ENCODE results near the gene NFKBIL1. TPM values are rescaled to one million over a fixed set of nuclear protein-coding genes. Genes with fewer than 3 reads are reported as not detected.

NFKBIL1 gene
- total and polyA plus RNA-seq, 9 of the 15 experiments (the other 6 are each of a cell fraction or from before 2014, with no cell fraction given): 0.49 to 33.1 (median 7.6) TPM

DNA sequence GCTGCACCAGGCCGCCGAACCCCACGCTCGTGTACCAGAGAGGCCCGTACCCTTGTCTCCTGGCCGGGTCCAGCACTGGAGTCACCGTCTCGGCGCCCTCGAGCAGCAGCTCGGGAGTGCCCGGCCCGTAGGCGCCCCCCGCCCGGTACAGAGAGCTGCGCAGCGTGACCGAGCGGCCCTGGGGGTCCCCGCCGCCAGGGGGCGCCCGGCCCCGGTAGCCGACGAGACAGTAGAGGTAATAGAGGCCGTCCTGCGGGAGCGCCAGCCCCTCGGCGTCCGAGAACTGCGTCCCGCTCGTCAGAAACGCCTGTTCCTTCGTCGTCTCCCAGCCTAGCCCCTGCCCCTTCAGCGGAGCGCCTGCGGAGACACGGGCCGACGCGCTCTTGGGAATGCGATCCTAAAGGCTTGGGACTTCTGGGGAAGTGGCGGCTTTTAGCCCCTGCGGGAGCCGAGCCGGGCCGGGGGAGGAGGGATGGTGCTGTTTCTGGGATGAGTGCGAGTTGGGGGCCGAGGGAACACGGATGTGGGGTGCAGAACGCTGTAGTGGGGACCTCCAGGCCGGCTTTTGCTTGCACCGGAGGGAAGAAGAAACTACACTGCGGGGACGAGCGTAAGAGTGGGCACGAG is 33.5 kb downstream of the NFKBIL1 start:
- Histone ChIP-seq H3K27ac (ENCODE audit: extremely low read depth, low read depth, low read length) (peak overlapping the region; percentile 45; the same call in 1 of the 3 replicates), H3K36me3 (ENCODE audit: control insufficient read depth, insufficient read depth, low read length) (no peaks in the 10 kb centered on the region), H3K4me1 (replicated peaks in 1 of 2; ENCODE audit: control insufficient read depth in 2 of 2, insufficient read depth in 2 of 2, low read length in 2 of 2) (peaks cover 3 to 24% of the 10 kb centered on the region in 2 experiments; a peak in 4 of 5 replicates), H3K4me3 (peak overlapping the region; percentile 62), H3K9ac (ENCODE audit: insufficient read depth in 1 of 2, low read depth in 2 of 2, low read length in 2 of 2) (peak overlapping the region; percentile 75 to 97), H4K20me1 (replicated peaks; ENCODE audit: control insufficient read depth, insufficient read depth, low read length) (no peaks in the 10 kb centered on the region), H2AFZ (ENCODE audit: low read depth, low read length) (peak overlapping the region; percentile 97), H3K27me3 (ENCODE audit: control insufficient read depth in 2 of 2, insufficient read depth in 2 of 2, low read length in 2 of 2) (no peaks in the 10 kb centered on the region), H3K9me3 (replicated peaks; ENCODE audit: control insufficient read depth, insufficient read depth, low read depth, low read length) (no peaks in the 10 kb centered on the region), H3K79me2 (ENCODE audit: control insufficient read depth, insufficient read depth, low read length) (no peaks in the 10 kb centered on the region), H3K4me2 (ENCODE audit: insufficient read depth, low read length) (peak overlapping the region; percentile 91), H3K9me1 (ENCODE audit: control insufficient read depth, insufficient read depth, low read length) (no peaks in the 10 kb centered on the region)
- in situ Hi-C loops (cut with MboI) (no loop called here), intact Hi-C loops (cut with micrococcal nuclease) (loop anchor here (1.0 to 10.0 kb wide), 3 partner anchors 17 to 386 kb away; partner anchors contain the start of genes ATP6V1G2 and NFKBIL1)
- POLR2A ChIA-PET: interaction anchor here (0.6 to 3.3 kb wide), 13 partner anchors 10 to 258 kb away, joined by 3 to 20 read pairs (median 5); partner anchors contain the start of genes DDX39B and MICB
- peak; percentile 93 to 98 (median 97) for DNase-seq (ENCODE audit: extremely low read depth in 1 of 4, low spot score in 3 of 4)
- ATAC-seq: peak; percentile 98
- 4% methylated on average over 59 of the region's 62 CpGs for WGBS (ENCODE audit: insufficient coverage, low coverage, missing lambda C conversion rate)
- peak; percentile 76 for FAIRE-seq
- no TSS peak for BruUV-seq (replicated peaks)
- CTCF ChIA-PET (ENCODE audit: low intra/inter-chr PET ratio): interaction anchor here (0.7 to 1.3 kb wide), 4 partner anchors 16 to 34 kb away, joined by 3 to 7 read pairs (median 4); partner anchors contain the start of gene NFKBIL1
- TF ChIP-seq, protein P1, sequence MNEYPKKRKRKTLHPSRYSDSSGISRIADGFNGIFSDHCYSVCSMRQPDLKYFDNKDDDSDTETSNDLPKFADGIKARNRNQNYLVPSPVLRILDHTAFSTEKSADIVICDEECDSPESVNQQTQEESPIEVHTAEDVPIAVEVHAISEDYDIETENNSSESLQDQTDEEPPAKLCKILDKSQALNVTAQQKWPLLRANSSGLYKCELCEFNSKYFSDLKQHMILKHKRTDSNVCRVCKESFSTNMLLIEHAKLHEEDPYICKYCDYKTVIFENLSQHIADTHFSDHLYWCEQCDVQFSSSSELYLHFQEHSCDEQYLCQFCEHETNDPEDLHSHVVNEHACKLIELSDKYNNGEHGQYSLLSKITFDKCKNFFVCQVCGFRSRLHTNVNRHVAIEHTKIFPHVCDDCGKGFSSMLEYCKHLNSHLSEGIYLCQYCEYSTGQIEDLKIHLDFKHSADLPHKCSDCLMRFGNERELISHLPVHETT (CRISPR knock-in tag; conservative IDR thresholded peaks at IDR 0.05 in 1 of 2, IDR thresholded peaks at IDR 0.05 in 1 of 2): peak in 1 of 2 experiments; percentile 73; a peak in 2 of 4 replicates
- TF ChIP-seq ZNF76 (CRISPR knock-in tag; IDR thresholded peaks at IDR 0.05; ENCODE audit: borderline replicate concordance) (no peak), RBM14 (IDR thresholded peaks at IDR 0.05; ENCODE audit: borderline replicate concordance, insufficient read depth, low read depth, low read length) (peak; percentile 96; the same call in 1 of the 2 replicates), DDX20 (tag; IDR thresholded peaks at IDR 0.05; ENCODE audit: low read depth) (no peak), POLR2A (conservative IDR thresholded peaks at IDR 0.05) (peak; percentile 81), NCOR1 (IDR thresholded peaks at IDR 0.05) (no peak), NCOA6 (IDR thresholded peaks at IDR 0.05) (peak; percentile 39; the same call in 1 of the 2 replicates), ZNF134 (CRISPR knock-in tag; conservative IDR thresholded peaks at IDR 0.05) (no peak), RBM25 (IDR thresholded peaks at IDR 0.05; ENCODE audit: low read depth, low read length, severe bottlenecking) (no peak), ZNF445 (CRISPR knock-in tag; IDR thresholded peaks at IDR 0.05; ENCODE audit: low read depth) (no peak), ZNF584 (CRISPR knock-in tag; IDR thresholded peaks at IDR 0.05; ENCODE audit: low read depth) (peak; percentile 23; the same call in 1 of the 2 replicates), ZNF217 (CRISPR knock-in tag; IDR thresholded peaks at IDR 0.05) (no peak)
- TF ChIP-seq, protein P2, sequence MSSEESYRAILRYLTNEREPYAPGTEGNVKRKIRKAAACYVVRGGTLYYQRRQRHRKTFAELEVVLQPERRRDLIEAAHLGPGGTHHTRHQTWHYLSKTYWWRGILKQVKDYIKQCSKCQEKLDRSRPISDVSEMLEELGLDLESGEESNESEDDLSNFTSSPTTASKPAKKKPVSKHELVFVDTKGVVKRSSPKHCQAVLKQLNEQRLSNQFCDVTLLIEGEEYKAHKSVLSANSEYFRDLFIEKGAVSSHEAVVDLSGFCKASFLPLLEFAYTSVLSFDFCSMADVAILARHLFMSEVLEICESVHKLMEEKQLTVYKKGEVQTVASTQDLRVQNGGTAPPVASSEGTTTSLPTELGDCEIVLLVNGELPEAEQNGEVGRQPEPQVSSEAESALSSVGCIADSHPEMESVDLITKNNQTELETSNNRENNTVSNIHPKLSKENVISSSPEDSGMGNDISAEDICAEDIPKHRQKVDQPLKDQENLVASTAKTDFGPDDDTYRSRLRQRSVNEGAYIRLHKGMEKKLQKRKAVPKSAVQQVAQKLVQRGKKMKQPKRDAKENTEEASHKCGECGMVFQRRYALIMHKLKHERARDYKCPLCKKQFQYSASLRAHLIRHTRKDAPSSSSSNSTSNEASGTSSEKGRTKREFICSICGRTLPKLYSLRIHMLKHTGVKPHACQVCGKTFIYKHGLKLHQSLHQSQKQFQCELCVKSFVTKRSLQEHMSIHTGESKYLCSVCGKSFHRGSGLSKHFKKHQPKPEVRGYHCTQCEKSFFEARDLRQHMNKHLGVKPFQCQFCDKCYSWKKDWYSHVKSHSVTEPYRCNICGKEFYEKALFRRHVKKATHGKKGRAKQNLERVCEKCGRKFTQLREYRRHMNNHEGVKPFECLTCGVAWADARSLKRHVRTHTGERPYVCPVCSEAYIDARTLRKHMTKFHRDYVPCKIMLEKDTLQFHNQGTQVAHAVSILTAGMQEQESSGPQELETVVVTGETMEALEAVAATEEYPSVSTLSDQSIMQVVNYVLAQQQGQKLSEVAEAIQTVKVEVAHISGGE (CRISPR knock-in tag; IDR thresholded peaks at IDR 0.05): peak in 1 of 3 experiments; percentile 76; a peak in 2 of 6 replicates
